ENCODE data around the gene KLF18. TPM values are rescaled to one million over a fixed set of nuclear protein-coding genes. Genes with fewer than 3 reads are reported as not detected.
"Not testable (repeated sequence)": the region's sequence is repeated elsewhere in the genome, so short reads cannot be mapped to it uniquely, and the experiment has no call there.

The KLF18 gene
- total and polyA plus RNA-seq, 8 donors = not detected

GRCh38 chr1:44120398-44120949 is 21.0 kb downstream of the KLF18 start:
- no peak overlapping the region for H3K27ac ChIP-seq
- H3K9me3 ChIP-seq = no peaks in the 10 kb centered on the region
- H3K36me3 ChIP-seq = no peaks in the 10 kb centered on the region
- no peaks in the 10 kb centered on the region for H3K4me1 ChIP-seq
- H3K4me3 ChIP-seq = no peak overlapping the region
- ATAC-seq = no peak
- intact Hi-C loops (cut with DNase I) = no loop called here
- TF ChIP-seq CTCF (IDR thresholded peaks at IDR 0.05) = no peak
- no peak for DNase-seq
- H3K27me3 ChIP-seq = peaks cover 0 to 6% of the 10 kb centered on the region in 2 donors

DNA sequence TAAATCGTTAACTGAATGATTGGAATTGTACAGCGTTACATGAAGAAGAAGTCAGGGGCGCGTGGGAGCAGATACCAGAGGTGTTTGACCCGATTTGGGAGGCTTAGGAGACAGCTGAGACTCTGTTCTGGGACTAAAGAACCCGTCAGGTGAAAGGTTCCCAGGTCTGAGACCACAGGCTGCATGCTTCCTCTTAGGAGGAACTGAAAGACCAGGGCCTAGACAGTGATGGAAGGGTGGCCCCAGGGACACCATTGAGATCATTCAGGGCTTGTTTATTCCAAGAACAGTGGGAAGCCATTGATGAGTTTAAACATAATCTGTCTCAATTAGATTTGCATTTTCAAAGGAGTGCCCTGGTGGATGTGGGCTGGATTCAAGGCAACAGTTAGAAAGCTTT is 21.9 kb downstream of the KLF18 start:
- H3K9me3 ChIP-seq = no peaks in the 10 kb centered on the region
- no peak for ATAC-seq
- no peaks in the 10 kb centered on the region for H3K36me3 ChIP-seq
- DNase-seq = no peak
- no peak overlapping the region for H3K27ac ChIP-seq
- H3K4me3 ChIP-seq = no peak overlapping the region
- no peak for TF ChIP-seq CTCF (IDR thresholded peaks at IDR 0.05)
- no peaks in the 10 kb centered on the region for H3K27me3 ChIP-seq
- intact Hi-C loops (cut with DNase I) = no loop called here
- no peaks in the 10 kb centered on the region for H3K4me1 ChIP-seq

DNA sequence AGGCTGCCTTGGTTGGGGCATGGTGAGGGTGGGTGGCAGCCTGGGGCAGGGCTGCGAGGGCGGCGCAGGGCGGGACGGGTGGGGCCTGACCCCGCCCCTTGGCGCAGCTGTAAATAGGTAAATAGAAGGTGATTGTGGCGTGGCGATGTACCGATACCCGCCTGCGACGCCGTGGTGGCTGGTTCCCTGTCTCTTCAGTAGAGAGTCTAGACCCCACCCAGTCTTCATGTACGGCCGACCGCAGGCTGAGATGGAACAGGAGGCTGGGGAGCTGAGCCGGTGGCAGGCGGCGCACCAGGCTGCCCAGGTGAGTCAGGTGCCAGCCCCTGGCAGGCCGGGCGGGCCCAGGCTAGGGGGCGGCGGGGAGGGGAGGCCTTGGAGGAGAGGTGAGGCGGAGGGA is 22.7 kb downstream of the KLF18 start, which contains the start of gene KLF17:
Gene KLF17 (plus strand): TSS at position 140 of the 400 bp plus-strand sequence. CDS start 87 bp downstream, at position 227.
- TF ChIP-seq CTCF (IDR thresholded peaks at IDR 0.05) = no peak
- Histone ChIP-seq H3K9me3 (no peaks in the 10 kb centered on the region), H3K4me1 (no peaks in the 10 kb centered on the region), H3K27ac (no peak within 1 kb of the TSS), H3K27me3 (no peaks in the 10 kb centered on the region), H3K36me3 (no peaks in the 10 kb centered on the region), H3K4me3 (no peak within 1 kb of the TSS)
- ATAC-seq (no peak), DNase-seq (no peak)
- intact Hi-C loops (cut with DNase I) = no loop called here

- H3K4me1 ChIP-seq; H3K4me3 ChIP-seq; DNase-seq; H3K36me3 ChIP-seq; H3K9me3 ChIP-seq; H3K27me3 ChIP-seq; ATAC-seq; intact Hi-C loops (cut with DNase I); H3K27ac ChIP-seq: not testable (repeated sequence)
These were observed 24.2 kb downstream of the KLF18 start for GRCh38 chr1:44117272-44117671.

GRCh38 chr1:44114098-44114497 is 27.3 kb downstream of the KLF18 start:
- H3K4me3 ChIP-seq = no peak overlapping the region
- no peaks in the 10 kb centered on the region for H3K27me3 ChIP-seq

More at GRCh38 chr1:44114098-44114497, 27.3 kb downstream of the KLF18 start:
- H3K4me1 ChIP-seq = no peaks in the 10 kb centered on the region
- no peak for DNase-seq
- H3K9me3 ChIP-seq = no peaks in the 10 kb centered on the region
- intact Hi-C loops (cut with DNase I) = no loop called here
- H3K36me3 ChIP-seq = no peaks in the 10 kb centered on the region
- no peak for ATAC-seq
- no peak for TF ChIP-seq CTCF (IDR thresholded peaks at IDR 0.05)
- no peak overlapping the region for H3K27ac ChIP-seq
